GM20000 (cell line): Measurements from ENCODE around the gene ELOVL6.
A peak's percentile ranks its signal among the peaks of the same experiment; 100 is the strongest.

Experiments
- DNase-seq: peaks from one replicate; pipeline ENCODE4 v3.0.0; 2012; ENCODE audit warnings: low spot score
- TF ChIP-seq, protein P1 (sequence below): IDR thresholded peaks from 2 replicates; pipeline ENCODE4 v1.5.1; 2012; ENCODE audit warnings: mild to moderate bottlenecking, control low read depth; ENCODE audit errors: extremely low read depth, missing control alignments

The ELOVL6 gene

DNA sequence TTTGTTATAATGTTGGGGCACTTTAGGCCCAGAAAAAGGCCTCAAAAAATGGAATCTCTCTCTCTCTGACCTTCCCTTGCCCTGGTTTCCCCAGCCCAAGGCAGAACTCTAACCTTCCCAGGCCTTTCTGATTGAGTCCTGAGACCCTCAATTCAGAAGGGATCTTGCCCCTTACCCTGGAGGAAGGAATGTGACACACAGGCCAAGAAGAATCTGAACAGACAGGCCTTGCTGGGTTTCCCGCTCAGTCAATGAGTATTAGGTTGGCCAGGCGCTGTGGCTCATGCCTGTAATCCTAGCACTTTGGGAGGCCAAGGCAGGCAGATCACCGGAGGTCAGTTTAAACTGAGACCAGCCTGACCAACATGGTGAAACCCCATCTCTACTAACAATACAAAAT is 27.6 kb downstream of the ELOVL6 start:
- TF ChIP-seq, protein P1, sequence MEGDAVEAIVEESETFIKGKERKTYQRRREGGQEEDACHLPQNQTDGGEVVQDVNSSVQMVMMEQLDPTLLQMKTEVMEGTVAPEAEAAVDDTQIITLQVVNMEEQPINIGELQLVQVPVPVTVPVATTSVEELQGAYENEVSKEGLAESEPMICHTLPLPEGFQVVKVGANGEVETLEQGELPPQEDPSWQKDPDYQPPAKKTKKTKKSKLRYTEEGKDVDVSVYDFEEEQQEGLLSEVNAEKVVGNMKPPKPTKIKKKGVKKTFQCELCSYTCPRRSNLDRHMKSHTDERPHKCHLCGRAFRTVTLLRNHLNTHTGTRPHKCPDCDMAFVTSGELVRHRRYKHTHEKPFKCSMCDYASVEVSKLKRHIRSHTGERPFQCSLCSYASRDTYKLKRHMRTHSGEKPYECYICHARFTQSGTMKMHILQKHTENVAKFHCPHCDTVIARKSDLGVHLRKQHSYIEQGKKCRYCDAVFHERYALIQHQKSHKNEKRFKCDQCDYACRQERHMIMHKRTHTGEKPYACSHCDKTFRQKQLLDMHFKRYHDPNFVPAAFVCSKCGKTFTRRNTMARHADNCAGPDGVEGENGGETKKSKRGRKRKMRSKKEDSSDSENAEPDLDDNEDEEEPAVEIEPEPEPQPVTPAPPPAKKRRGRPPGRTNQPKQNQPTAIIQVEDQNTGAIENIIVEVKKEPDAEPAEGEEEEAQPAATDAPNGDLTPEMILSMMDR, result no peak
- DNase-seq, result no peak

DNA sequence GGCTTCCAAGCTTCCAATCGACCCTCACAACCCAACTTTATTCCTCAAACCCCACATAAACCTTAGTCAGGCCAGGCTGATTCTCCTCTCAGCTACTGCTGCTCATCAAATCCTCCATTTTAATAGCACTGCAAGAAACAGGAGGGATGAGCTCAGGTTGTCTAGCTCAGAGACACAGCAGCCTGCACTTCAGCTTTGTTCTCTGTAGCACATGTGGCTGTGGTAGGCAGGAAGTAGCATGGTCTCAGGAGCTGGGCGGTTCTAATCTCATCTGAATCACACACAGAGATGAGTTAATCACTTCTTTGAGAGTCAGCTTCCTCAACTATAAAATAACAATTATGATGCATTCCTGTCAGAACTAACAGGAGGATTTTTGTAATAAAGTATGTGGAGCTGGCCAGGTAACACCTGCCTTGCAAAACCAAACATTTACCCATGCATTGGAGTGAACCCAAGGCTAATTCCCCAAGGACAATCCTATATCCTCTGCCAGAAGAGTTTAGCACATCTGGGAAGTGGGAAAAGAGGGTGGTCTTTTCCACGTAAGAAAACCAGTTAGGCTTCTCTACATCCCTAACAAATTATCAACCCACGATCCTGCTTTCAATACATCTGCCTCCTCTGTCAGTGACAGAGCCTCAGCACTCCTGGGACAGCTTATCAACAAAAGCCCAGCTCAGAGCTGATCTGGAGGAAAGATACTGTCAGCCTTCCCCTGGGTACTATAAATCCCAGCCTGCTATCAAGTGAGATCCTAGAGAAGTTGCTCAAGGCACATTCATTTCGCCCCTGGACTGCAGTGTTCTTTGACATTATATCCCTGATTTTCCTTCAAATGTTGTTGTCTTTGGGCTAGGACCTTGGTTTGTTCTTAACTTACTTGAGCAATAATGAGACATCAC is 32.8 kb downstream of the ELOVL6 start:
- DNase-seq, result peak; percentile 29
- TF ChIP-seq, protein P1, result no peak

DNA sequence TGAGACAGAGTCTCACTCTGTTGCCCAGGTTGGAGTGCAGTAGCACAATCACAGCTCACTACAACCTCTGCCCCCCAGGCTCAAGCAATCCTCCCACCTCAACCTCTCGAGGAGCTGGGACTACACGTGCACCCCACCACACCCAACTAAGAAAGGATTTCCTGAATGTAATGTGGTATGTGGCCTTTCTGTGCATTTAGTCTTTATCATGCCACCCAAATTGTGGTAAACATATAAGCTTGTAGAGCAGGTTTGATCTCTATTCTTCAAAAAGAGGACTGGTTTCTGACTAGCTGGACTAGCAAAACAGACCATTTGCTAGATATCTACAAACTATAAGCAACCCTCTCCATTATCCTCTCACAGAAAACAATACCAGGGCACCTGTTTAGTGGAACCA is 33.6 kb downstream of the ELOVL6 start:
- TF ChIP-seq, protein P1, result no peak
- DNase-seq, result no peak

DNA sequence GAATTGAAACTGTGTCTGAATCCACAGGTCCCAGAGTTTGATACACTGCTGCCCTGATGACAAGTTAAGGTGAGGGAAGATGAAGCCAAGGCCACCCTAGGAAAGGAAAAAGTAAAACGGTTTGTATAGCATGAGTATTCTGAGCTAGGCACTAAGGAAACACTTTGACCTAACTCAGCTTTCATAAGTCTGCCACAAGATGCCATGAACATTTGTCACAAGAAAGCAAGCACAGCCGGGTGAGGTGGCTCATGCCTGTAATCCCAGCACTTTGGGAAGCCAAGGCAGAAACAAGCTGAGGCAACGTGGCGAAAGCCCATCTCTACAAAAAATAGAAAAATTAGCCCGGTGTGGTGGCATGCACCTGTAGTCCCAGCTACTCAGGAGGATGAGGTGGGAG is 34.2 kb downstream of the ELOVL6 start:
- TF ChIP-seq, protein P1, result no peak
- DNase-seq, result no peak

DNA sequence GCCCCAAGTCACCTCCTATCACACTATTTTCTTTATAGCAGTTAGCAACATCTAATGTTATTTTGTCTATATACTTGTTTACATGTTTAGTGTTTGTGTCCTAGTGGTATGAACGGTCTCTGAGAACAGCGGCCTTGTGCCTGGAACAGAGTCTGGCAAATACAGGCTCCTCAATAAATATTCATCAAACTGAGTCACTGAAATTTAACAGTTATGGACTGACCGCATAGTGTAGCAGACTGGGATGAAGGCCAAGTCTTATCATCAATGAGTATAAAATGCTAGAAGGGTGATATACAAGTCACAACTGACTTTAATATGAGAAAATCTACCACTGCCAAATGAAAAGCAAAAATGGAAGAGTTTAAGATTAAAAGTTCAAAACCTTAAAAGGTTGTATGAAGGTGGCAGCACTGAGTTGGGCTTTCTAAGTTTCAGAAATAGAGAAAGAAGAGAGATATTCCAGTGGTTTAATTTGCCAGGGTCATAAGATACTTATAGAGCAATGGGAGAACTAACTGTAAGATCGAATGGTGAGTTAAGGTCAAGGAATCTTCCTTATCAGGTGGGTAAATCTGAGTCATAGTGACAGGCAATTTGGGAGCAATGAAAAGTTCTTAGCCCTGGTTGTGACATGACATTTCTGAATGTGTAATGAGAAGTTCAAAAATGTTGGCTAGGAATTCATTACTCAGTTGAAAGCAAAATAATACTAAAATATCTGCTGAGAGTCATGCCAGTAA is 34.9 kb downstream of the ELOVL6 start:
- TF ChIP-seq, protein P1, result no peak
- no peak for DNase-seq

DNA sequence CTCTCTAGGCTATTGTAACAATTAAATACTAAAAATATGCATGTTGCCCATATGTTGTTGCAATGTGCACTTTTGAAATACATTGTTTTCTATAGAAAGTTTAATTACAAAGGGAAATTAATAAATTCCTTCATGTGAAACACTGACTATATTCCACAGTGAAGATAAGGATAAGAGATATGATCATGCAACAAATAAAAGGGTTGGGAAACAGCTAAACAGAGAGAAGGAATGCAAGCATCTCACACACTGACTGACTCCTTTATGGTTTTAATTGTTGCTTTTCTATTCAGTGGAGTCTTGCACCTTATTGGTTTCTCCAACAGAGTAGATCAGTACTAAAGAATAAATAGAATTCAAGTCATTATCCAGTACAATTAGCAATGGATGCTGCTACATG is 37.8 kb downstream of the ELOVL6 start:
- TF ChIP-seq, protein P1, result no peak
- DNase-seq, result no peak

GRCh38 chr4:110159541-110159940 is 38.9 kb downstream of the ELOVL6 start:
- TF ChIP-seq, protein P1, result no peak

More at GRCh38 chr4:110159541-110159940, 38.9 kb downstream of the ELOVL6 start:
- no peak for DNase-seq
